Astrocyte (in vitro differentiated cells and primary cell): ENCODE measurements around the gene LRRC3. TPM values are rescaled to one million over a fixed set of nuclear protein-coding genes. Genes with fewer than 3 reads are reported as not detected.

Experiments used
- DNase-seq: peaks from one replicate; pipeline ENCODE4 v3.0.0-alpha.2; 2010; ENCODE audit warnings: low read depth
- FAIRE-seq: peaks from 2 replicates; lab custom pipeline; 2011; peaks lifted over from hg19 to GRCh38; lab: Jason Lieb, UNC
- H2AFZ ChIP-seq: 2 replicates; pipeline ENCODE4 v1.6.0; 2012; ENCODE audit warnings: low read depth, low read length, inconsistent platforms
- H3K27ac ChIP-seq: 2 replicates; pipeline ENCODE4 v1.5.1; 2011; ENCODE audit warnings: low read depth, low read length, inconsistent platforms
- H3K27me3 ChIP-seq: 2 replicates; pipeline ENCODE4 v1.6.0; 2011; ENCODE audit warnings: low read length, inconsistent platforms; ENCODE audit not compliant: insufficient read depth
- H3K36me3 ChIP-seq: 2 replicates; pipeline ENCODE4 v1.5.1; 2011; ENCODE audit warnings: low read length, inconsistent platforms; ENCODE audit not compliant: insufficient read depth
- H3K4me1 ChIP-seq: 2 replicates; pipeline ENCODE4 v1.5.1; 2011; ENCODE audit warnings: low read length, inconsistent platforms; ENCODE audit not compliant: insufficient read depth
- H3K4me2 ChIP-seq: 2 replicates; pipeline ENCODE4 v1.6.0; 2012; ENCODE audit warnings: low read length, inconsistent platforms
- H3K4me3 ChIP-seq: 2 replicates; pipeline ENCODE4 v1.5.1; 2011; ENCODE audit warnings: low read depth, mild to moderate bottlenecking, low read length, inconsistent platforms; ENCODE audit not compliant: insufficient read depth
- H3K79me2 ChIP-seq: 2 replicates; pipeline ENCODE4 v1.6.0; 2012; ENCODE audit warnings: mild to moderate bottlenecking, low read length, inconsistent platforms; ENCODE audit not compliant: insufficient read depth
- H3K9ac ChIP-seq: 2 replicates; pipeline ENCODE4 v1.6.0; 2012; ENCODE audit warnings: mild to moderate bottlenecking, low read length, inconsistent platforms
- H3K9me3 ChIP-seq: 2 replicates; pipeline ENCODE4 v1.5.1; 2012; ENCODE audit warnings: low read depth, mild to moderate bottlenecking, low read length, inconsistent platforms; ENCODE audit not compliant: insufficient read depth
- H4K20me1 ChIP-seq: 2 replicates; pipeline ENCODE4 v1.6.0; 2012; ENCODE audit warnings: low read length, inconsistent platforms; ENCODE audit not compliant: insufficient read depth
- H3K27ac Mint-ChIP-seq: one replicate; pipeline ENCODE4 v1.8.0; 2021; ENCODE audit warnings: mild to moderate bottlenecking, mixed read lengths; ENCODE audit not compliant: unreplicated experiment
- H3K27me3 Mint-ChIP-seq: one replicate; pipeline ENCODE4 v1.8.0; 2021; ENCODE audit warnings: low read depth, mixed read lengths; ENCODE audit not compliant: unreplicated experiment
- H3K36me3 Mint-ChIP-seq: one replicate; pipeline ENCODE4 v1.8.0; 2021; ENCODE audit warnings: low read depth, mixed read lengths; ENCODE audit not compliant: unreplicated experiment
- H3K4me1 Mint-ChIP-seq: one replicate; pipeline ENCODE4 v1.8.0; 2021; ENCODE audit warnings: low read depth, mixed read lengths; ENCODE audit not compliant: unreplicated experiment
- H3K4me3 Mint-ChIP-seq: one replicate; pipeline ENCODE4 v1.8.0; 2021; ENCODE audit warnings: mild to moderate bottlenecking, moderate library complexity, mixed read lengths; ENCODE audit not compliant: unreplicated experiment
- H3K9me3 Mint-ChIP-seq: one replicate; pipeline ENCODE4 v1.8.0; 2021; ENCODE audit warnings: mild to moderate bottlenecking, mixed read lengths; ENCODE audit not compliant: unreplicated experiment
- EZH2 ChIP-seq: IDR thresholded peaks from 2 replicates; pipeline ENCODE4 v1.6.1; 2012; ENCODE audit warnings: mild to moderate bottlenecking, low read length, inconsistent platforms; ENCODE audit not compliant: insufficient read depth
- total RNA-seq: library from RNA; stranded (reverse); gene quantifications from 2 replicates; pipeline ENCODE4 v1.2.1, GENCODE V29; 2021
- TF ChIP-seq, protein P1 (sequence below): IDR thresholded peaks from 2 replicates; pipeline ENCODE4 v1.5.1; 2011; ENCODE audit warnings: low read depth, mild to moderate bottlenecking, inconsistent platforms, low read length, moderate library complexity; ENCODE audit not compliant: insufficient read depth

The LRRC3 gene
- total RNA-seq, 1 donor from 2014 or later = 5.2 TPM

DNA sequence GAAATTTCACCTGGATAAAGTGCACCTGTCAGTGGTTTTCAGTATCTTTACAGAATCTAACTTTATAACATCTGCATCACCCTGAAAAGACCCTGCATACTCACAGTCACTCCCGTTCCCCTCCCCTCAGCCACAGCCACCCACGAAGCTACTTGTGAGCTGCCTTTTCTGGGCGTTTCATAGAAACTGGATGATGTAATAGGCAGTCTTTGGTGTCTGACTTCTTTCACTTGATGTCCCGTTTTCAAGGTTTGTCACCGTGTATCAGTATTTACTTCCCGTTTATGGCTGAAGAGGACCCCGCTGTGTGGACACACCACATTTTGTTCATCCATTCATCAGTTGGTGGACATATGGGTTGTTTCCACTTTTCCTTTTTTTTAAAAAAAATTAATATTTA lies 47.8 kb upstream of the LRRC3 start:
- H3K27ac Mint-ChIP-seq = peak overlapping the region; percentile 94
- Histone ChIP-seq H3K4me2 (no peak overlapping the region), H3K9me3 (peaks cover 13% of the 10 kb centered on the region), H3K4me3 (no peak overlapping the region), H3K36me3 (no peaks in the 10 kb centered on the region), H3K27me3 (no peaks in the 10 kb centered on the region), H2AFZ (no peak overlapping the region), H4K20me1 (no peaks in the 10 kb centered on the region), H3K4me1 (no peaks in the 10 kb centered on the region), H3K79me2 (no peaks in the 10 kb centered on the region), H3K9ac (no peak overlapping the region), H3K27ac (no peak overlapping the region)
- peaks cover 6% of the 10 kb centered on the region for H3K27me3 Mint-ChIP-seq
- DNase-seq = no peak
- H3K4me1 Mint-ChIP-seq = peaks cover 6% of the 10 kb centered on the region
- H3K9me3 Mint-ChIP-seq = peaks cover 21% of the 10 kb centered on the region
- no peak overlapping the region for H3K4me3 Mint-ChIP-seq
- FAIRE-seq = no peak
- H3K36me3 Mint-ChIP-seq = peaks cover 2% of the 10 kb centered on the region
- TF ChIP-seq, protein P1, sequence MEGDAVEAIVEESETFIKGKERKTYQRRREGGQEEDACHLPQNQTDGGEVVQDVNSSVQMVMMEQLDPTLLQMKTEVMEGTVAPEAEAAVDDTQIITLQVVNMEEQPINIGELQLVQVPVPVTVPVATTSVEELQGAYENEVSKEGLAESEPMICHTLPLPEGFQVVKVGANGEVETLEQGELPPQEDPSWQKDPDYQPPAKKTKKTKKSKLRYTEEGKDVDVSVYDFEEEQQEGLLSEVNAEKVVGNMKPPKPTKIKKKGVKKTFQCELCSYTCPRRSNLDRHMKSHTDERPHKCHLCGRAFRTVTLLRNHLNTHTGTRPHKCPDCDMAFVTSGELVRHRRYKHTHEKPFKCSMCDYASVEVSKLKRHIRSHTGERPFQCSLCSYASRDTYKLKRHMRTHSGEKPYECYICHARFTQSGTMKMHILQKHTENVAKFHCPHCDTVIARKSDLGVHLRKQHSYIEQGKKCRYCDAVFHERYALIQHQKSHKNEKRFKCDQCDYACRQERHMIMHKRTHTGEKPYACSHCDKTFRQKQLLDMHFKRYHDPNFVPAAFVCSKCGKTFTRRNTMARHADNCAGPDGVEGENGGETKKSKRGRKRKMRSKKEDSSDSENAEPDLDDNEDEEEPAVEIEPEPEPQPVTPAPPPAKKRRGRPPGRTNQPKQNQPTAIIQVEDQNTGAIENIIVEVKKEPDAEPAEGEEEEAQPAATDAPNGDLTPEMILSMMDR = no peak
- TF ChIP-seq EZH2 = no peak

DNA sequence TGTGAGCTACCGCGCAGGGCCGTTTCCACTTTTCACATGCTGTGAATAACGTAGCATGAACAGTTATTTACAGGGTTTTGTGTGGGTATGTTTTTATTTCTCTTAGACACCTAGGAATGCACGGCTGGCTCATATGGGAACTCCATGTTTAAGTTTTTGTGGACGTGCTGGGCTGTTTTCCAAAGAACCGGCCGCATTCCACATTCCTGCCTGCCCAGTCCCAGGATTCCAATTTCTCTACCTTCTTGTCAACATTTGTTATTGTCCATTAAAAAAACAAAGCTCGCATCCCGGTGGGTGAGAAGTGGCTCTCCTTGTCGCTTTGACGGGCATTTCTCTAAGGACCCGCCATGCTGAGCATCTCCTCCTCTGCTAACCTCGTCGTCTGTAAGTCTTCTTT lies 47.1 kb upstream of the LRRC3 start:
- H3K4me3 Mint-ChIP-seq = no peak overlapping the region
- H3K27me3 Mint-ChIP-seq = peaks cover 6% of the 10 kb centered on the region
- Histone ChIP-seq H3K79me2 (no peaks in the 10 kb centered on the region), H3K27me3 (no peaks in the 10 kb centered on the region), H3K4me3 (no peak overlapping the region), H4K20me1 (no peaks in the 10 kb centered on the region), H2AFZ (no peak overlapping the region), H3K36me3 (no peaks in the 10 kb centered on the region), H3K9ac (no peak overlapping the region), H3K27ac (no peak overlapping the region), H3K4me2 (no peak overlapping the region), H3K4me1 (no peaks in the 10 kb centered on the region), H3K9me3 (peaks cover 12% of the 10 kb centered on the region)
- TF ChIP-seq, protein P1 = no peak
- TF ChIP-seq EZH2 = no peak
- no peak for FAIRE-seq
- H3K4me1 Mint-ChIP-seq = peaks cover 6% of the 10 kb centered on the region
- peaks cover 2% of the 10 kb centered on the region for H3K36me3 Mint-ChIP-seq
- no peak for DNase-seq
- H3K9me3 Mint-ChIP-seq = peaks cover 21% of the 10 kb centered on the region
- no peak overlapping the region for H3K27ac Mint-ChIP-seq

DNA sequence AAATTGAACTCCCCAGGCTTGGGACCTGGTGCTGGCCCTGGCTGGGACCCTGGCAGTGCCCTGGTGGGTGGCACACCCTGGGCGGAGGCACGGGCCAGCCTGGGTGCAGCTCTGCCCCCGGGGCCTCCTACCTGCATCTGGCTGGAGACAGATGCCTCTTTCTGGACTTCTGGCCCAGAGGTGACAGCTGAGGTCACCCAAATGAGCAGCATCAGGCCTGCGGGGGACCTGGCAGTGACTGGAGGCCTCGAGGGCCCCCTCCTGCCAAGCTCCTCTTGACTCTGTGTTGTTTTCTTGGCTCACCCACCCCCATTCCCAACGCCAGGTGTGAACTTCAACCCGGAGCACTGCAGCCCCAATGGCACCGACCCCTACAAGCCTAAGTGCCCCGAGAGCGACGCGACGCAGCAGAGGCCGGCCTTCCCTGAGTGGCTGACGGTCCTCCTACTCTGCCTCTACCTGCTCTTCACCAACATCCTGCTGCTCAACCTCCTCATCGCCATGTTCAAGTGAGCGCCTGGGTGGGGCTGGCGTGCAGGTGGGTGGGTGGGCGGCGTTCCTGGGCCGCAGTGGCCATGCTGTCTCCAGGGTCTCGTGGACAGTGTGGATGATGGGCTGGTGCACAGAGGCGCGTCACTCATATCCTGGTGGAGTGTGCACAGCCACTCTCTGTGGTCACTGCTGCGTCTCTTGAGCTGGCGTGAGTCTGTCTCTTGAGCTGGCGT lies 41.6 kb upstream of the LRRC3 start:
- no peaks in the 10 kb centered on the region for H3K9me3 ChIP-seq
- TF ChIP-seq, protein P1 = no peak
- TF ChIP-seq EZH2 = no peak
- FAIRE-seq (no peak), DNase-seq (no peak)
- no peaks in the 10 kb centered on the region for H3K4me1 ChIP-seq
- H3K79me2 ChIP-seq = no peaks in the 10 kb centered on the region
- H3K27ac ChIP-seq = no peak overlapping the region
- no peaks in the 10 kb centered on the region for H4K20me1 ChIP-seq
- H3K4me3 Mint-ChIP-seq = no peak overlapping the region
- no peak overlapping the region for H3K4me2 ChIP-seq
- H3K27ac Mint-ChIP-seq = no peak overlapping the region
- H3K27me3 ChIP-seq = no peaks in the 10 kb centered on the region
- H2AFZ ChIP-seq = no peak overlapping the region
- peaks cover 2% of the 10 kb centered on the region for H3K36me3 Mint-ChIP-seq
- peaks cover 9% of the 10 kb centered on the region for H3K9me3 Mint-ChIP-seq
- H3K9ac ChIP-seq = no peak overlapping the region
- no peak overlapping the region for H3K4me3 ChIP-seq
- no peaks in the 10 kb centered on the region for H3K36me3 ChIP-seq
- H3K4me1 Mint-ChIP-seq = peaks cover 3% of the 10 kb centered on the region
- H3K27me3 Mint-ChIP-seq = peaks cover 21% of the 10 kb centered on the region
